HepG2 (cell line): ENCODE results near the gene CD300A. TPM values are rescaled to one million over a fixed set of nuclear protein-coding genes. Genes with fewer than 3 reads are reported as not detected.
A peak's percentile ranks its signal among the peaks of the same experiment; 100 is the strongest.

Experiments used
- ATAC-seq: fragments of 200-7000 bp; cut with Tn5 transposase; 3 replicates; pipeline ENCODE4 v1.9.1; 2020; ENCODE audit warnings: mild to moderate bottlenecking, moderate library complexity
- BruUV-seq: library from RNA; stranded (reverse); fragments of 400-500 nt; replicated peaks from 2 replicates; lab custom pipeline; 2021; lab: Mats Ljungman, UMichigan
- CTCF ChIA-PET: fragments of 300-600 bp; formaldehyde crosslinking; extraction: SDS; loops from one replicate; lab custom pipeline; 2021; ENCODE audit warnings: low total read pairs, inconsistent platforms, low intra/inter-chr PET ratio; lab: Yijun Ruan, JAX
- POLR2A ChIA-PET: fragments of 350-600 bp; sonication (Branson Sonifier 250); formaldehyde crosslinking; loops from one replicate; lab custom pipeline; 2020; ENCODE audit warnings: antibody characterized with exemption, inconsistent platforms; lab: Yijun Ruan, JAX
- DNase-seq: peaks from one replicate; pipeline ENCODE4 v3.0.0-alpha.2; 2015; ENCODE audit warnings: low spot score
- FAIRE-seq: peaks from 3 replicates; lab custom pipeline; 2011; peaks lifted over from hg19 to GRCh38; lab: Jason Lieb, UNC
- H2AFZ ChIP-seq: one replicate; pipeline ENCODE4 v1.6.1; 2011; ENCODE audit warnings: low read length, inconsistent platforms
- H3K27ac ChIP-seq: fragments of 300-600 bp; 3 replicates; pipeline ENCODE4 v1.8.0; 2011; ENCODE audit warnings: mixed run types, mild to moderate bottlenecking, mixed read lengths, low read length, inconsistent platforms; ENCODE audit not compliant: insufficient read depth; ENCODE audit errors: extremely low read length
- H3K27me3 ChIP-seq, 2 experiments: fragments of 200-600 bp in 1 of 2; 2 replicates in 1 of 2; 3 replicates in 1 of 2; pipeline versions ENCODE4 v1.6.0 to v1.8.0; 2011; ENCODE audit warnings: low read length in 2 of 2, mild to moderate bottlenecking in 2 of 2, moderate library complexity in 2 of 2, inconsistent platforms in 1 of 2; ENCODE audit not compliant: insufficient read depth in 2 of 2, control insufficient read depth in 1 of 2
- H3K36me3 ChIP-seq, 2 experiments: fragments of 200-600 bp in 1 of 2; replicated peaks in 1 of 2; 2 replicates in 1 of 2; 3 replicates in 1 of 2; pipeline versions ENCODE4 v1.5.1 to v1.8.0; 2011; ENCODE audit warnings: low read length in 2 of 2, inconsistent platforms in 1 of 2; ENCODE audit not compliant: insufficient read depth in 2 of 2, control insufficient read depth in 1 of 2
- H3K4me1 ChIP-seq: 2 replicates; pipeline ENCODE4 v1.5.1; 2012; ENCODE audit warnings: low read length, inconsistent platforms; ENCODE audit not compliant: insufficient read depth
- H3K4me2 ChIP-seq: 2 replicates; pipeline ENCODE4 v1.6.0; 2011; ENCODE audit warnings: low read depth, low read length, inconsistent platforms
- H3K4me3 ChIP-seq, 3 experiments: fragments of 200-600 bp in 1 of 3; sonication (generic), shearing (Covaris generic) in 1 of 3; replicated peaks in 1 of 3; 2 replicates each; pipeline ENCODE4 v1.5.1; 2011 to 2016; ENCODE audit warnings: low read length in 3 of 3, inconsistent platforms in 2 of 3, low read depth in 2 of 3, mild to moderate bottlenecking in 2 of 3, control low read depth in 1 of 3, mixed read lengths in 1 of 3; ENCODE audit not compliant: insufficient read depth in 1 of 3
- H3K79me2 ChIP-seq: one replicate; pipeline ENCODE4 v1.6.1; 2011; ENCODE audit warnings: low read length, inconsistent platforms; ENCODE audit not compliant: insufficient read depth
- H3K9ac ChIP-seq: 2 replicates; pipeline ENCODE4 v1.6.0; 2011; ENCODE audit warnings: mild to moderate bottlenecking, low read depth, low read length, inconsistent platforms; ENCODE audit not compliant: insufficient read depth
- H3K9me3 ChIP-seq: 2 replicates; pipeline ENCODE4 v1.5.1; 2012; ENCODE audit warnings: mild to moderate bottlenecking, low read length
- H4K20me1 ChIP-seq: 2 replicates; pipeline ENCODE4 v1.6.0; 2011; ENCODE audit warnings: inconsistent platforms, mild to moderate bottlenecking, low read length, moderate library complexity; ENCODE audit not compliant: insufficient read depth
- ARNT2 ChIP-seq: sonication (generic); formaldehyde crosslinking; IDR thresholded peaks from 2 replicates; pipeline ENCODE4 v1.8.0; 2022; ENCODE audit warnings: mild to moderate bottlenecking, low read depth, missing genetic modification reagents, moderate library complexity
- BRD4 ChIP-seq: sonication (generic); formaldehyde crosslinking; IDR thresholded peaks from 2 replicates; pipeline ENCODE4 v1.4.0; 2020; ENCODE audit warnings: missing genetic modification reagents
- FLYWCH1 ChIP-seq: sonication (generic); formaldehyde crosslinking; IDR thresholded peaks from 2 replicates; pipeline ENCODE4 v1.8.1; 2023; ENCODE audit warnings: mild to moderate bottlenecking, missing genetic modification reagents
- MAFF ChIP-seq: IDR thresholded peaks from 2 replicates; pipeline ENCODE4 v1.6.1; 2011; ENCODE audit warnings: low read depth, low read length, improper control_type of control experiment
- MAFK ChIP-seq, 2 experiments: IDR thresholded peaks in 1 of 2; conservative IDR thresholded peaks in 1 of 2; 2 replicates each; pipeline ENCODE4 v1.6.1; 2011; ENCODE audit warnings: improper control_type of control experiment in 2 of 2, low read length in 2 of 2
- RELA ChIP-seq: sonication (generic); formaldehyde crosslinking; IDR thresholded peaks from 2 replicates; pipeline ENCODE4 v1.4.0; 2020; ENCODE audit warnings: missing genetic modification reagents
- YEATS4 ChIP-seq: sonication (generic); formaldehyde crosslinking; IDR thresholded peaks from 2 replicates; pipeline ENCODE4 v1.4.0; 2020; ENCODE audit warnings: missing genetic modification reagents, borderline replicate concordance
- ZNF224 ChIP-seq: sonication (generic); formaldehyde crosslinking; IDR thresholded peaks from 2 replicates; pipeline ENCODE4 v1.5.0; 2020; ENCODE audit warnings: mild to moderate bottlenecking, missing genetic modification reagents
- ZNF263 ChIP-seq: sonication (generic); formaldehyde crosslinking; IDR thresholded peaks from 2 replicates; pipeline ENCODE4 v1.4.0; 2020; ENCODE audit warnings: missing genetic modification reagents
- ZNF326 ChIP-seq: sonication (generic); formaldehyde crosslinking; IDR thresholded peaks from 2 replicates; pipeline ENCODE4 v1.4.0; 2020; ENCODE audit warnings: missing genetic modification reagents, borderline replicate concordance
- ZNF768 ChIP-seq: sonication (generic); formaldehyde crosslinking; IDR thresholded peaks from 2 replicates; pipeline ENCODE4 v1.4.0; 2020; ENCODE audit warnings: missing genetic modification reagents
- WGBS: methylation state at CpG from one replicate; pipeline ENCODE4 v1.1.6; 2017; ENCODE audit warnings: low lambda C conversion rate; 5-methylcytosine and 5-hydroxymethylcytosine counted together
- in situ Hi-C: cut with HindIII; loops from 2 replicates; pipeline ENCODE4 v1.10.0; 2017; ENCODE audit warnings: low pct_unique_long_range_greater_than_20kb; ENCODE audit not compliant: extremely low pct_ligation_motif_present
- intact Hi-C: fragments of 100-400 bp; cut with micrococcal nuclease; formaldehyde crosslinking; loops from one replicate; pipeline ENCODE4 v1.10.0; 2022; ENCODE audit not compliant: unreplicated experiment
- polyA plus RNA-seq, 8 experiments: library from polyadenylated mRNA; depleted of rRNA in 3 of 8; stranded (reverse) in 7 of 8; unstranded in 1 of 8; fragments of >200 nt; fragmentation: Illumina TruSeq in 4 of 8; extraction: Trizol in 4 of 8; gene quantifications; 2 replicates each; pipeline versions ENCODE4 v1.2.1 to v1.2.3, GENCODE V29; 2011 to 2016; ENCODE audit warnings: low read depth in 4 of 8, missing spikeins in 1 of 8, mixed read lengths in 1 of 8; ENCODE audit not compliant: insufficient read depth in 1 of 8
- total RNA-seq, 5 experiments: library from RNA; depleted of rRNA; stranded (reverse); fragments of >200 nt; fragmentation: Illumina TruSeq; extraction: Trizol; gene quantifications; 2 replicates each; pipeline ENCODE4 v1.2.3, GENCODE V29; 2016; ENCODE audit warnings: low read depth in 1 of 5
- TF ChIP-seq, protein P1 (sequence below): sonication (generic); formaldehyde crosslinking; IDR thresholded peaks from 2 replicates; pipeline ENCODE4 v1.5.1; 2020; ENCODE audit warnings: missing genetic modification reagents, mild to moderate bottlenecking, borderline replicate concordance

Gene CD300A
- total and polyA plus RNA-seq, 2 of the 13 experiments (the other 11 are each of a cell fraction or from before 2014, with no cell fraction given) = not detected

GRCh38 chr17:74467221-74467951 lies 952 bp downstream of the CD300A start:
- Histone ChIP-seq H3K4me3 (no peak overlapping the region), H4K20me1 (no peaks in the 10 kb centered on the region), H3K27ac (no peak overlapping the region), H3K36me3 (no peaks in the 10 kb centered on the region), H3K9ac (no peak overlapping the region), H3K79me2 (no peaks in the 10 kb centered on the region), H3K27me3 (peaks cover 0 to 12% of the 10 kb centered on the region in 2 experiments; a peak in 1 of 5 replicates), H3K4me1 (peaks cover 26% of the 10 kb centered on the region), H2AFZ (no peak overlapping the region), H3K9me3 (no peaks in the 10 kb centered on the region), H3K4me2 (peak overlapping the region; percentile 40; the same call in 1 of the 2 replicates)
- ChIA-PET CTCF (no interaction called here), POLR2A (no interaction called here)
- FAIRE-seq (no peak), DNase-seq (no peak), ATAC-seq (peak; percentile 50)
- BruUV-seq = no TSS peak
- TF ChIP-seq MAFK (conservative IDR thresholded peaks at IDR 0.05 in 1 of 2, IDR thresholded peaks at IDR 0.05 in 1 of 2; ENCODE audit: low read length in 2 of 2) = peak; percentile 87 to 95
- TF ChIP-seq ZNF224 = no peak
- peak; percentile 88 for TF ChIP-seq MAFF
- TF ChIP-seq ZNF263 = peak; percentile 67
- intact Hi-C loops (no loop called here), in situ Hi-C loops (no loop called here)
- WGBS = 30% methylated on average over 21 of the region's 21 CpGs

GRCh38 chr17:74471341-74471740 lies 4.9 kb downstream of the CD300A start:
- CTCF ChIA-PET = no interaction called here
- Histone ChIP-seq H3K4me3 (no peak overlapping the region), H3K9ac (no peak overlapping the region), H3K27ac (no peak overlapping the region), H3K4me2 (no peak overlapping the region), H3K27me3 (peaks cover 0 to 28% of the 10 kb centered on the region in 2 experiments; a peak in 3 of 5 replicates), H4K20me1 (no peaks in the 10 kb centered on the region), H3K4me1 (peaks cover 6% of the 10 kb centered on the region), H2AFZ (no peak overlapping the region), H3K79me2 (no peaks in the 10 kb centered on the region), H3K36me3 (no peaks in the 10 kb centered on the region), H3K9me3 (peaks cover 8% of the 10 kb centered on the region)
- no peak for ATAC-seq
- BruUV-seq = no TSS peak
- DNase-seq = no peak
- WGBS = 15% methylated on average over 3 of the region's 3 CpGs
- no peak for FAIRE-seq
- TF ChIP-seq BRD4 (CRISPR knock-in tag) (no peak), YEATS4 (CRISPR knock-in tag) (no peak), ZNF326 (CRISPR knock-in tag) (no peak), ZNF768 (peak; percentile 57; the same call in 1 of the 2 replicates), FLYWCH1 (no peak), ARNT2 (CRISPR knock-in tag) (no peak), RELA (CRISPR knock-in tag) (no peak)
- TF ChIP-seq, protein P1, sequence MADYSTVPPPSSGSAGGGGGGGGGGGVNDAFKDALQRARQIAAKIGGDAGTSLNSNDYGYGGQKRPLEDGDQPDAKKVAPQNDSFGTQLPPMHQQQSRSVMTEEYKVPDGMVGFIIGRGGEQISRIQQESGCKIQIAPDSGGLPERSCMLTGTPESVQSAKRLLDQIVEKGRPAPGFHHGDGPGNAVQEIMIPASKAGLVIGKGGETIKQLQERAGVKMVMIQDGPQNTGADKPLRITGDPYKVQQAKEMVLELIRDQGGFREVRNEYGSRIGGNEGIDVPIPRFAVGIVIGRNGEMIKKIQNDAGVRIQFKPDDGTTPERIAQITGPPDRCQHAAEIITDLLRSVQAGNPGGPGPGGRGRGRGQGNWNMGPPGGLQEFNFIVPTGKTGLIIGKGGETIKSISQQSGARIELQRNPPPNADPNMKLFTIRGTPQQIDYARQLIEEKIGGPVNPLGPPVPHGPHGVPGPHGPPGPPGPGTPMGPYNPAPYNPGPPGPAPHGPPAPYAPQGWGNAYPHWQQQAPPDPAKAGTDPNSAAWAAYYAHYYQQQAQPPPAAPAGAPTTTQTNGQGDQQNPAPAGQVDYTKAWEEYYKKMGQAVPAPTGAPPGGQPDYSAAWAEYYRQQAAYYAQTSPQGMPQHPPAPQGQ (CRISPR knock-in tag) = no peak
- POLR2A ChIA-PET = no interaction called here
- intact Hi-C loops (no loop called here), in situ Hi-C loops (no loop called here)
